GM12801 (cell line): ENCODE data around the gene SGMS1.

Source experiments
- TF ChIP-seq, protein P1 (sequence below): IDR thresholded peaks from one replicate; pipeline ENCODE4 v1.5.1; 2011; ENCODE audit warnings: control low read depth; ENCODE audit not compliant: insufficient read length; ENCODE audit errors: extremely low read depth

Gene SGMS1

DNA sequence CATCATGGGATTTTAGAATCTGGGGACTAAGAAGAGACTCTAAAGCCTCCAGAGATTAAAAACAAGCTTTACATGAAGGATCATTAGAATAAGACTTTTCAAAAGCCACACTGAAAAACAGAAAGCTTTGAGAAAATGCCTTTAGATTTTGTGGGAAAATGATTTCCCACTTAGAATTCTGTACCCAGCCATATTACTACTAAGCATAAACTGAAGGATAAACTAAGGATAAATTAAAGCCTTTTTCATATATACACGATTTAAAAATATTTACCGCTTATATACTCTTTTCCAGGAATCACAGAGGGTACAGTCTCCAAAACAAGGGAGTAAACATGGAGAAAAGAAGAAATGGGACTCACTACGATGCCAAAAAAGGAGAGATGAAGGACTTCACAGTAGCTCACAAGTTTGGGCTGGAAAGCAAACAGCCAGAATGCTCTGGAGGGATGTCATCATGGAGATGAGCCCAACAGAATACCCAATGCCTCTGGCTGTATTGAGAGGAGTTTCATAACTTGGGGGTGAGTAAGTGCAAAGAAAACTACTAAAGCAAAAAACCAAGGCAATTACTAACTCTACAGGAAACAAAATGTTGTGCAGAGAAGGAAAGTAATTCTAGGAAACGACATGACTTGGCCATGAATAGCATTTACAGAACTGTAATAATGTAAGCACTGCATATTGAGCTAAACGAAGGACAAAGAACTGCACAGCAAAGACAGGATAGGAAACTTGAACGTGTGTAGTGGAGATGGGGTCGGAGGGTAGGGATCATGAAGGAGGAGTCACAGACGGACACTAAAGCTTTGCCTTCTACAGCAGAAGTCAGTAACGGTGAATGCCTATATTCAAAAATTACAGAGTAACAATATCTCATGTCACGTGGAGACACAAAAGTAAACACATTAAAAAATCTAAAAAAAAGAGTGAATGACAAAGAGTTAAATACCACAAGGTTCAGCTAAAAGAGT, 311.0 kb downstream of the SGMS1 start:
- TF ChIP-seq, protein P1, sequence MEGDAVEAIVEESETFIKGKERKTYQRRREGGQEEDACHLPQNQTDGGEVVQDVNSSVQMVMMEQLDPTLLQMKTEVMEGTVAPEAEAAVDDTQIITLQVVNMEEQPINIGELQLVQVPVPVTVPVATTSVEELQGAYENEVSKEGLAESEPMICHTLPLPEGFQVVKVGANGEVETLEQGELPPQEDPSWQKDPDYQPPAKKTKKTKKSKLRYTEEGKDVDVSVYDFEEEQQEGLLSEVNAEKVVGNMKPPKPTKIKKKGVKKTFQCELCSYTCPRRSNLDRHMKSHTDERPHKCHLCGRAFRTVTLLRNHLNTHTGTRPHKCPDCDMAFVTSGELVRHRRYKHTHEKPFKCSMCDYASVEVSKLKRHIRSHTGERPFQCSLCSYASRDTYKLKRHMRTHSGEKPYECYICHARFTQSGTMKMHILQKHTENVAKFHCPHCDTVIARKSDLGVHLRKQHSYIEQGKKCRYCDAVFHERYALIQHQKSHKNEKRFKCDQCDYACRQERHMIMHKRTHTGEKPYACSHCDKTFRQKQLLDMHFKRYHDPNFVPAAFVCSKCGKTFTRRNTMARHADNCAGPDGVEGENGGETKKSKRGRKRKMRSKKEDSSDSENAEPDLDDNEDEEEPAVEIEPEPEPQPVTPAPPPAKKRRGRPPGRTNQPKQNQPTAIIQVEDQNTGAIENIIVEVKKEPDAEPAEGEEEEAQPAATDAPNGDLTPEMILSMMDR, result no peak

DNA sequence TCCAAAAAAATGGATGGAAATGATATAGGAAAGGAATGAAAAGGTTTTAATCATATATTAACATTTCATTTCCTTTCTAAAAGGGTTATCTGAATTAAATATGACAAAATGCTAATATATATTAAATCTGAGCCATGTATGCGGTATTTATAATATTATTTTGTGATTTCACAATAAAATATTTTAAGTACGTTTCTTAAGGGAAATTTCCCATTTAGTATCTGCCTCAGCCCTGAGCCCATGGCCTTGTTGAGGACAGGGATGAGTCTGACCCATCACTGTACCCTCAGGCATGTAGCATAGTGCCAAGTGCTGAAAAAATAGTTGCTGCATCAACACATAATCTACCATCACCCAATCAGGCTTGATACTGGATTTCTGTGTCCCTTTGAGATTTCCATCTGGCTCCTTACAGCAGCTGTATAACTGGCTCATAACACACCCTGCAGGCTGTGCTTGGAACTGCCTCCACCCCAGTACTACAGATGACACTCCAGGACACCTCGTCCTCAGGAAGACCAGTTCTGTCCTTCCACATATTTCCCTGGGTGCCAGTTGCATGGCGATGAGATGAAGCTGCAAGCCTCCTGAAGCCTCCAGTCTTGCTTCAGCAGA, 313.1 kb downstream of the SGMS1 start:
- TF ChIP-seq, protein P1, result no peak

DNA sequence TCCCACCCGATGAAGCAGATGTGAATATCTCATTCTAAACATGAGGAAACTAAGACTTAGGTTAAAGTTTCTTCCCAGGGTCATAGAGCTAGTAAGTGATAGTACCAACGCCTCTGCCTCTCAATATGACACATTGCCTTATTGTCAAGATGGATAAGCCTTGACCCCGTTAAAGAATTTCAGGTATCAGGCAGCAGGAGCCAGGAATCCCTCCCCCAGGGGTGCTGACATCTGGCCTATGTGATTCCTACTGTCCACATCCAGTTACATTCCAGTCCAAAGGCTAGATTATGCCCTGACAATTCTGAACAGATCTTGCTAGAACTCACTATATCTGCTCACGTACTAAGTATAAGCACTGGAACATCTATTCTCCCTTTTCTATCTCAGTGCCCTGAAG, 314.4 kb downstream of the SGMS1 start:
- TF ChIP-seq, protein P1, result no peak

DNA sequence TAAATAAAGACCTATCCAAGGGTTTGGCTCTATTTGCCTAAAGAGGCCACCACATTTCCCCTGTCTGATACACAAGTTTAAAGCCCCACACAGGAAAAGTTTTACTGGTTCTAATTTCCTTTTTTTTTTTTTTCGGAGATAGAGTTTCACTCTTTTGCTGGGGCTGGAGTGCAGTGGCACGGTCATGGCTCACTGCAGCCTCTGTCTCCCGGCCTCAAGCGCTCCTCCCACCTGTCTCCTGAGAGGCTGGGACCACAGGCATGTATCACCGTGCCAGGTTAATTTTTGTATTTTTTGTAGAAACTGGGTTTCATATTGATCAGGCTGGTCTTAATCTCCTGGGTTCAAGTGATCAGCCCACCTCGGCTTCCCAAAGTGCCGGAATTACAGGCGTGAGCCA, 319.1 kb downstream of the SGMS1 start:
- TF ChIP-seq, protein P1, result no peak

DNA sequence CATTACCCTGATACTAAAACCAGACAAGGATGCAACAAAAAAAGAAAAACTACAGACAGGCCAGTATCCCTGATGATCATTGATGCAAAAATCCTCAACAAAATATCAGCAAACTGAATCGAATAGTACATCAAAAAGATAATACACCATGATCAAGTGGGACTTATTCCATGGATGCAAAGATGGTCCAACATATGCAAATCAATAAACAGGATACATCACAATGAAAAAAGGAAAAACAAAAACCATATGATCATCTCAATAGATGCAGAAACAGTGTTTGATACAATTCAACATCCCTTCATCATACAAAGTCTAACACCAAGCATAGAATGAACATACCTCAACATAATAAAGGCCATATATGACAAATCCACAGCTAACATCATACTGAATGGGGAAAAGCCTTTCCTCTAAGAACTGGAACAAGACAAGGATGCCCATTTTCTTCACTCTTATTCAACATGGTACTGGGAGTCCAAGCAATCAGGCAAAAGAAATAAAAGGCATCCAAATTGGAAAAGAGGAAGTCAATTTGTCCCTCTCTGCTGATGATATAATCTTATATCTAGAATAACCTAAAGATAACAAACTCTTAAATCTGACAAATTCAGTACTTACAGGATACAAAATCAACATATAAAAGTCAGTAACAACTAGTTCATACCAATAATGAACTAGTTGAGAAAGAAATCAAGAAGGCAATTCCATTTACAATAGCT, 323.6 kb downstream of the SGMS1 start:
- TF ChIP-seq, protein P1, result no peak

DNA sequence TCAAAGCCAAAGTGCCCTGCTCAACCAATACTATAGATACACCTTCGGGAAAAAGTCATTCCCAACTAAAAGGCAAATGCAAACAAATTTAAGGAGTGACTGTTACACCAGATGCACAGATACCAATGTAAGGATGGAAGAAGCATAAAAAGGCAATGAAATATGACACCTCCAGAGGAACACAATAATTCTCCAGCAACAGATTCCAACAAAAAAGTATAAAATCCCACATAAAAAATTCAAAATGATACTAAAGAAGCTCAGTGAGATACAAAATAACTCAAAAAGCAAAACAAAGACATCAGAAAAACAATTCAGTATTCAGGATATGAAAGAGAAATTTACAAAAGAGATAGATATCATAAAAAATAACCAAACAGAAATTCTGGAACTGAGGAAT, 328.4 kb downstream of the SGMS1 start:
- TF ChIP-seq, protein P1, result no peak

DNA sequence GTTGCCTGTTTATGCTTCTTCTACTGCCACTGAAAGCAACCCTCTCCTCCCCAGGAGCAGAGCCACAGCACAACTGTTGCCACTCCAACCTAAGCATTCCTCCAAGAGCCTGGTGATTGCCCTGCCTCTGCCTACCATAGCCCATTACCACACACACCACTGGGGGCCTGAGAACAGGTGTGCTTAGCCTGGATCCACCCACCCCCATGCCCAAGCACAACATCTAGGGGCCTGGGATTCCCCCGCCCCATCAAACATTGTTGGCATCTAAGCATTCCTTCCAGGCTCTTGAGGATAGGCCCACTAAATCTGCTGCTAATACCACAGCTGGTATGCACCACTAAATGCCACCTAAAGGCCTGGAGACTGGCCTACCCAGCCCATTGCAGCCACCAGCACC, 329.2 kb downstream of the SGMS1 start:
- TF ChIP-seq, protein P1, result no peak
